IMR-90 (cell line): ENCODE measurements around the gene TMC1. TPM values are rescaled to one million over a fixed set of nuclear protein-coding genes. Genes with fewer than 3 reads are reported as not detected.

ENCODE experiments used
- ATAC-seq: fragments of 200-7000 bp; cut with Tn5 transposase; 2 replicates; pipeline ENCODE4 v1.9.1; 2020; ENCODE audit warnings: low read depth, mild to moderate bottlenecking, moderate library complexity
- BruUV-seq: library from RNA; stranded (reverse); fragments of 400-500 nt; replicated peaks from 2 replicates; lab custom pipeline; 2021; lab: Mats Ljungman, UMichigan
- CTCF ChIA-PET: fragments of 300-600 bp; formaldehyde crosslinking; extraction: SDS; loops from one replicate; lab custom pipeline; 2021; ENCODE audit warnings: antibody characterized with exemption; lab: Yijun Ruan, JAX
- POLR2A ChIA-PET: fragments of 300-600 bp; sonication (Branson Sonifier 250); formaldehyde crosslinking; loops from one replicate; lab custom pipeline; 2022; ENCODE audit warnings: antibody characterized with exemption; ENCODE audit not compliant: unreplicated experiment; lab: Charles Lee
- DNase-seq: peaks from one replicate; pipeline ENCODE4 v3.0.0; 2013
- H2AFZ ChIP-seq: replicated peaks from 2 replicates; pipeline ENCODE3; 2013; ENCODE audit warnings: low read length, mild to moderate bottlenecking; ENCODE audit not compliant: poor library complexity
- H2AK5ac ChIP-seq: 2 replicates; pipeline ENCODE4 v1.6.1; 2013; ENCODE audit warnings: low read depth, low read length, inconsistent platforms
- H2AK9ac ChIP-seq: replicated peaks from 2 replicates; pipeline ENCODE3; 2013; ENCODE audit warnings: mild to moderate bottlenecking, low read depth, low read length, moderate library complexity; ENCODE audit not compliant: poor library complexity
- H2BK120ac ChIP-seq: 2 replicates; pipeline ENCODE4 v1.6.1; 2013; ENCODE audit warnings: low read depth, low read length, inconsistent platforms
- H2BK15ac ChIP-seq: 3 replicates; pipeline ENCODE4 v1.6.1; 2013; ENCODE audit warnings: low read depth, low read length, inconsistent platforms
- H2BK20ac ChIP-seq: 2 replicates; pipeline ENCODE4 v1.6.1; 2013; ENCODE audit warnings: low read depth, mild to moderate bottlenecking, inconsistent platforms, low read length, moderate library complexity
- H2BK5ac ChIP-seq: 2 replicates; pipeline ENCODE4 v1.6.1; 2013; ENCODE audit warnings: mild to moderate bottlenecking, low read depth, low read length, inconsistent platforms; ENCODE audit not compliant: poor library complexity, severe bottlenecking
- H3K14ac ChIP-seq: replicated peaks from 2 replicates; pipeline ENCODE4 v1.6.1; 2013; ENCODE audit warnings: low read depth, low read length, inconsistent platforms
- H3K18ac ChIP-seq: 2 replicates; pipeline ENCODE4 v1.6.1; 2013; ENCODE audit warnings: low read depth, low read length, control low read depth
- H3K23ac ChIP-seq: 2 replicates; pipeline ENCODE4 v1.6.1; 2013; ENCODE audit warnings: low read depth, low read length, inconsistent platforms
- H3K27ac ChIP-seq: 2 replicates; pipeline ENCODE4 v1.5.1; 2013; ENCODE audit warnings: mild to moderate bottlenecking, control low read depth, low read length; ENCODE audit not compliant: insufficient read depth
- H3K27me3 ChIP-seq: 2 replicates; pipeline ENCODE4 v1.6.1; 2013; ENCODE audit warnings: low read length; ENCODE audit not compliant: control insufficient read depth, insufficient read depth
- H3K36me3 ChIP-seq: 2 replicates; pipeline ENCODE4 v1.6.1; 2013; ENCODE audit warnings: low read length, mixed read lengths; ENCODE audit not compliant: control insufficient read depth, insufficient read depth
- H3K4ac ChIP-seq: 2 replicates; pipeline ENCODE4 v1.6.1; 2013; ENCODE audit warnings: low read depth, low read length, inconsistent platforms
- H3K4me1 ChIP-seq: 2 replicates; pipeline ENCODE4 v1.6.1; 2013; ENCODE audit warnings: low read length, mixed read lengths; ENCODE audit not compliant: control insufficient read depth, insufficient read depth
- H3K4me2 ChIP-seq: 2 replicates; pipeline ENCODE4 v1.6.1; 2013; ENCODE audit warnings: low read depth, mild to moderate bottlenecking, control low read depth, low read length, moderate library complexity
- H3K4me3 ChIP-seq: 2 replicates; pipeline ENCODE4 v1.5.1; 2013; ENCODE audit warnings: low read depth, mild to moderate bottlenecking, control low read depth, low read length, moderate library complexity; ENCODE audit not compliant: insufficient read depth
- H3K56ac ChIP-seq: 2 replicates; pipeline ENCODE4 v1.6.1; 2013; ENCODE audit warnings: low read length, inconsistent platforms; ENCODE audit not compliant: insufficient read depth; ENCODE audit errors: extremely low read depth
- H3K79me1 ChIP-seq, 2 experiments: 2 replicates each; pipeline ENCODE4 v1.6.1; 2013; ENCODE audit warnings: low read length in 2 of 2, inconsistent platforms in 1 of 2, low read depth in 1 of 2
- H3K9ac ChIP-seq: 2 replicates; pipeline ENCODE4 v1.6.1; 2013; ENCODE audit warnings: low read depth, low read length, control low read depth
- H3K9me1 ChIP-seq: 2 replicates; pipeline ENCODE4 v1.6.1; 2013; ENCODE audit warnings: low read length, inconsistent platforms; ENCODE audit not compliant: insufficient read depth
- H3K9me3 ChIP-seq: 2 replicates; pipeline ENCODE4 v1.6.1; 2013; ENCODE audit warnings: low read length; ENCODE audit not compliant: control insufficient read depth, insufficient read depth
- H4K20me1 ChIP-seq: 2 replicates; pipeline ENCODE4 v1.6.1; 2013; ENCODE audit warnings: low read length, inconsistent platforms; ENCODE audit not compliant: insufficient read depth
- H4K5ac ChIP-seq: 2 replicates; pipeline ENCODE4 v1.6.1; 2013; ENCODE audit warnings: mild to moderate bottlenecking, low read depth, low read length, control low read depth
- H4K8ac ChIP-seq, 2 experiments: 2 replicates each; pipeline ENCODE4 v1.6.1; 2013; ENCODE audit warnings: low read depth in 2 of 2, low read length in 2 of 2, control low read depth in 1 of 2, inconsistent platforms in 1 of 2
- H4K91ac ChIP-seq: 2 replicates; pipeline ENCODE4 v1.6.1; 2013; ENCODE audit warnings: low read depth, low read length, inconsistent platforms; ENCODE audit not compliant: insufficient read depth
- BHLHE40 ChIP-seq: fragments of 150-350 bp; IDR thresholded peaks from 2 replicates; pipeline ENCODE4 v1.6.1; 2016; ENCODE audit warnings: mild to moderate bottlenecking, low read depth, low read length
- CEBPB ChIP-seq: IDR thresholded peaks from 2 replicates; pipeline ENCODE4 v1.6.1; 2012; ENCODE audit warnings: low read depth, low read length, improper control_type of control experiment
- CHD1 ChIP-seq: IDR thresholded peaks from 2 replicates; pipeline ENCODE4 v1.6.1; 2012; ENCODE audit warnings: low read depth, low read length, improper control_type of control experiment
- FOS ChIP-seq: fragments of 150-350 bp; IDR thresholded peaks from 2 replicates; pipeline ENCODE4 v1.6.1; 2016; ENCODE audit warnings: low read depth, low read length
- MAZ ChIP-seq: IDR thresholded peaks from 2 replicates; pipeline ENCODE4 v1.6.1; 2012; ENCODE audit warnings: low read depth, mild to moderate bottlenecking, low read length, improper control_type of control experiment, moderate library complexity, borderline replicate concordance
- MXI1 ChIP-seq: IDR thresholded peaks from 2 replicates; pipeline ENCODE4 v1.6.1; 2012; ENCODE audit warnings: low read depth, mild to moderate bottlenecking, low read length, moderate library complexity, borderline replicate concordance
- NFE2L2 ChIP-seq: fragments of 150-350 bp; IDR thresholded peaks from 2 replicates; pipeline ENCODE4 v1.6.1; 2016; ENCODE audit warnings: low read depth, mild to moderate bottlenecking, low read length
- RAD21 ChIP-seq: IDR thresholded peaks from 2 replicates; pipeline ENCODE4 v1.6.1; 2012; ENCODE audit warnings: low read length, improper control_type of control experiment
- RFX5 ChIP-seq: IDR thresholded peaks from 2 replicates; pipeline ENCODE4 v1.8.0; 2012; ENCODE audit warnings: low read depth, mild to moderate bottlenecking, low read length, moderate library complexity
- SMC3 ChIP-seq: fragments of 150-350 bp; IDR thresholded peaks from 2 replicates; pipeline ENCODE4 v1.6.1; 2016; ENCODE audit warnings: low read depth, mild to moderate bottlenecking, antibody characterized with exemption, low read length, moderate library complexity
- WGBS, 2 experiments: methylation state at CpG; one replicate each; pipeline versions ENCODE4 v1.1.5 to v1.1.7; 2013; ENCODE audit warnings: missing lambda C conversion rate in 2 of 2; ENCODE audit not compliant: insufficient read length in 1 of 2; ENCODE audit errors: extremely low coverage in 2 of 2; 5-methylcytosine and 5-hydroxymethylcytosine counted together
- dilution Hi-C: fragments of 300-500 bp; cut with HindIII; formaldehyde crosslinking; loops from one replicate; pipeline ENCODE4 v1.14.3; 2018; ENCODE audit warnings: low sequenced_read_pairs; ENCODE audit not compliant: unreplicated experiment
- in situ Hi-C: fragments of 300-500 bp; cut with MboI; formaldehyde crosslinking; loops from 3 replicates; pipeline ENCODE4 v1.14.3; 2019; ENCODE audit warnings: low sequenced_read_pairs, inconsistent platforms, mixed read lengths
- intact Hi-C: fragments of 100-400 bp; cut with micrococcal nuclease; formaldehyde crosslinking; loops from 2 replicates; pipeline ENCODE4 v1.10.0; 2022
- polyA plus RNA-seq, 3 experiments: library from polyadenylated mRNA; depleted of rRNA; stranded (reverse); fragments of >200 nt; gene quantifications; 2 replicates each; pipeline ENCODE4 v1.2.3, GENCODE V29; 2012; ENCODE audit warnings: low replicate concordance in 1 of 3
- total RNA-seq: library from RNA; depleted of rRNA; stranded (reverse); fragments of >200 nt; gene quantifications from 2 replicates; pipeline ENCODE4 v1.2.3, GENCODE V29; 2012
- TF ChIP-seq, protein P1 (sequence below): fragments of 150-350 bp; IDR thresholded peaks from 2 replicates; pipeline ENCODE4 v1.6.1; 2016; ENCODE audit warnings: low read depth, mild to moderate bottlenecking, low read length, moderate library complexity, borderline replicate concordance
- TF ChIP-seq, protein P2 (sequence below): fragments of 150-350 bp; IDR thresholded peaks from 2 replicates; pipeline ENCODE4 v1.6.1; 2017; ENCODE audit warnings: mild to moderate bottlenecking, antibody characterized with exemption, low read length, low read depth

Gene TMC1
- total and polyA plus RNA-seq, 2 of the 4 experiments (the other 2 are of a cell fraction), result not detected

DNA sequence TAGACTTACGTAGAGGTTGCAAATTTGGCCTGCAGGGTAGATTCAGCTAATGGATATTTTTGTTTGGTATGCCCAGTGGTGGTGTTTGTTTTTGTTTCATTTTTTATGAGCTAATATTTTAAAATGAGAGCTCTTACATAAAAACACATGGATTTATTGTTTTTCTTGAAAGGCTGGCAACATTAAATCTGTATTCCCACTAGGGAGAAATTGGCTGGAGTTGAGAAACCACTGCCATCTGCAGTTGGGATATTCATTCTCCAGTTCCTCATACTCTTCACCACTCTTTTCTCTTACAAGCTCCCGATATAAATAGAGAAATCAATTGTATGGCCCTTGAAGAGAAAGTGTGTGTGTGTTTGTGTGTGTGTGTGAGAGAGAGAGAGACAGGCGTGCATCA is 288.2 kb downstream of the TMC1 start:
- Histone ChIP-seq H3K14ac (no peak overlapping the region), H2BK120ac (no peak overlapping the region), H3K27ac (no peak overlapping the region), H3K4me2 (no peak overlapping the region), H3K79me1 (no peaks in the 10 kb centered on the region), H4K91ac (no peak overlapping the region), H3K9me3 (no peaks in the 10 kb centered on the region), H3K23ac (no peak overlapping the region), H2AK5ac (no peak overlapping the region), H4K5ac (no peak overlapping the region), H2AFZ (no peak overlapping the region), H3K36me3 (no peaks in the 10 kb centered on the region), H2BK15ac (no peak overlapping the region), H3K9me1 (no peaks in the 10 kb centered on the region), H2AK9ac (no peak overlapping the region), H2BK5ac (no peak overlapping the region), H3K56ac (no peak overlapping the region), H4K20me1 (no peaks in the 10 kb centered on the region), H3K4me1 (no peaks in the 10 kb centered on the region), H3K4me3 (no peak overlapping the region), H4K8ac (no peak overlapping the region), H3K18ac (no peak overlapping the region), H3K9ac (no peak overlapping the region), H2BK20ac (no peak overlapping the region), H3K4ac (no peak overlapping the region), H3K27me3 (peaks cover 3% of the 10 kb centered on the region; the same call in 1 of the 2 replicates)
- intact Hi-C loops, result no loop called here
- WGBS, 2 experiments, result 67% methylated on average over 1 of the region's 3 CpGs; no CpG with 5 or more reads in 1 of the 2 experiments
- ATAC-seq (no peak), DNase-seq (no peak)
- in situ Hi-C loops, result no loop called here
- no TSS peak for BruUV-seq
- no peak for TF ChIP-seq RAD21
- TF ChIP-seq, protein P1, sequence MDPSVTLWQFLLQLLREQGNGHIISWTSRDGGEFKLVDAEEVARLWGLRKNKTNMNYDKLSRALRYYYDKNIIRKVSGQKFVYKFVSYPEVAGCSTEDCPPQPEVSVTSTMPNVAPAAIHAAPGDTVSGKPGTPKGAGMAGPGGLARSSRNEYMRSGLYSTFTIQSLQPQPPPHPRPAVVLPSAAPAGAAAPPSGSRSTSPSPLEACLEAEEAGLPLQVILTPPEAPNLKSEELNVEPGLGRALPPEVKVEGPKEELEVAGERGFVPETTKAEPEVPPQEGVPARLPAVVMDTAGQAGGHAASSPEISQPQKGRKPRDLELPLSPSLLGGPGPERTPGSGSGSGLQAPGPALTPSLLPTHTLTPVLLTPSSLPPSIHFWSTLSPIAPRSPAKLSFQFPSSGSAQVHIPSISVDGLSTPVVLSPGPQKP, result no peak
- no peak for TF ChIP-seq FOS
- TF ChIP-seq SMC3, result no peak
- TF ChIP-seq NFE2L2, result no peak
- no peak for TF ChIP-seq CHD1
- no peak for TF ChIP-seq BHLHE40
- no peak for TF ChIP-seq MXI1
- TF ChIP-seq MAZ, result no peak
- TF ChIP-seq, protein P2, sequence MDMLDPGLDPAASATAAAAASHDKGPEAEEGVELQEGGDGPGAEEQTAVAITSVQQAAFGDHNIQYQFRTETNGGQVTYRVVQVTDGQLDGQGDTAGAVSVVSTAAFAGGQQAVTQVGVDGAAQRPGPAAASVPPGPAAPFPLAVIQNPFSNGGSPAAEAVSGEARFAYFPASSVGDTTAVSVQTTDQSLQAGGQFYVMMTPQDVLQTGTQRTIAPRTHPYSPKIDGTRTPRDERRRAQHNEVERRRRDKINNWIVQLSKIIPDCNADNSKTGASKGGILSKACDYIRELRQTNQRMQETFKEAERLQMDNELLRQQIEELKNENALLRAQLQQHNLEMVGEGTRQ, result no peak
- no peak for TF ChIP-seq RFX5
- TF ChIP-seq CEBPB, result no peak
- CTCF ChIA-PET, result no interaction called here
- dilution Hi-C loops, result no loop called here
- POLR2A ChIA-PET, result no interaction called here
